Suprapubic skin (tissue), 3 donors: ENCODE data around the gene MAP1A.

ENCODE experiments used
- CTCF ChIP-seq, 2 donors: fragments of 200-600 bp in 1 of 2; fragments of 450-650 bp in 1 of 2; sonication (generic) in 1 of 2; IDR thresholded peaks; one replicate each; pipeline ENCODE4 v1.5.1; 2016 to 2019; ENCODE audit warnings: antibody characterized with exemption in 2 of 2, mild to moderate bottlenecking in 1 of 2, moderate library complexity in 1 of 2
- POLR2A ChIP-seq, 2 donors: fragments of 450-650 bp; IDR thresholded peaks; one replicate each; pipeline ENCODE4 v1.6.1; 2017; ENCODE audit warnings: antibody characterized with exemption in 2 of 2, mild to moderate bottlenecking in 2 of 2, moderate library complexity in 2 of 2

GRCh38 chr15:43487271-43487895 is 30.0 kb upstream of the MAP1A start:
- TF ChIP-seq POLR2A (IDR thresholded peaks at IDR 0.05) (no peak), CTCF (IDR thresholded peaks at IDR 0.05) (no peak)
